GM12878 (cell line): Measurements from ENCODE around the gene ALOX12B. TPM values are rescaled to one million over a fixed set of nuclear protein-coding genes. Genes with fewer than 3 reads are reported as not detected.

Source experiments
- BCL11A ChIP-seq: IDR thresholded peaks from 2 replicates; pipeline ENCODE4 v1.6.1; 2011; ENCODE audit warnings: low read depth, low read length
- BRCA1 ChIP-seq: IDR thresholded peaks from 2 replicates; pipeline ENCODE4 v1.6.1; 2011; ENCODE audit warnings: low read depth, low read length, improper control_type of control experiment
- CEBPB ChIP-seq, 2 experiments: fragments of 150-350 bp in 1 of 2; IDR thresholded peaks; 2 replicates each; pipeline ENCODE4 v1.6.1; 2012 to 2014; ENCODE audit warnings: low read depth in 2 of 2, low read length in 2 of 2, borderline replicate concordance in 1 of 2, inconsistent platforms in 1 of 2
- CHD2 ChIP-seq: IDR thresholded peaks from 2 replicates; pipeline ENCODE4 v1.6.1; 2011; ENCODE audit warnings: low read depth, low read length, improper control_type of control experiment, borderline replicate concordance
- ESRRA ChIP-seq: IDR thresholded peaks from 2 replicates; pipeline ENCODE4 v1.6.1; 2012; ENCODE audit warnings: mild to moderate bottlenecking, low read length, improper control_type of control experiment
- FOS ChIP-seq: IDR thresholded peaks from 3 replicates; pipeline ENCODE4 v1.6.1; 2011; ENCODE audit warnings: borderline replicate concordance; ENCODE audit not compliant: insufficient read length; ENCODE audit errors: extremely low read depth
- FOXK2 ChIP-seq: fragments of 450-650 bp; IDR thresholded peaks from 2 replicates; pipeline ENCODE4 v1.6.1; 2017; ENCODE audit warnings: mild to moderate bottlenecking, moderate library complexity
- GATAD2B ChIP-seq: fragments of 450-650 bp; conservative IDR thresholded peaks from 2 replicates; pipeline ENCODE4 v1.6.1; 2017; ENCODE audit warnings: low read depth, mild to moderate bottlenecking, moderate library complexity
- HCFC1 ChIP-seq: fragments of 150-350 bp; IDR thresholded peaks from 2 replicates; pipeline ENCODE4 v1.6.1; 2014; ENCODE audit warnings: low read length
- IKZF1 ChIP-seq: fragments of 450-650 bp; conservative IDR thresholded peaks from 2 replicates; pipeline ENCODE4 v1.6.1; 2017; ENCODE audit warnings: antibody characterized with exemption, mild to moderate bottlenecking
- KAT2A ChIP-seq: conservative IDR thresholded peaks from 2 replicates; pipeline ENCODE4 v1.6.1; 2011; ENCODE audit warnings: low read depth, low read length; ENCODE audit not compliant: control insufficient read depth
- KDM1A ChIP-seq: fragments of 200-600 bp; sonication (generic); IDR thresholded peaks from 2 replicates; pipeline ENCODE4 v1.6.1; 2016; ENCODE audit warnings: borderline replicate concordance
- NFIC ChIP-seq: IDR thresholded peaks from 2 replicates; pipeline ENCODE4 v1.6.1; 2012; ENCODE audit warnings: low read depth, mild to moderate bottlenecking, inconsistent platforms, low read length, moderate library complexity
- NFYA ChIP-seq: IDR thresholded peaks from 2 replicates; pipeline ENCODE4 v1.6.1; 2011; ENCODE audit warnings: low read depth, mild to moderate bottlenecking, low read length, improper control_type of control experiment, borderline replicate concordance
- NR2C1 ChIP-seq: fragments of 450-650 bp; IDR thresholded peaks from 2 replicates; pipeline ENCODE4 v1.6.1; 2017; ENCODE audit warnings: antibody characterized with exemption, mild to moderate bottlenecking, moderate library complexity
- POLR2AphosphoS2 ChIP-seq: IDR thresholded peaks from 2 replicates; pipeline ENCODE4 v1.6.1; 2011; ENCODE audit warnings: low read depth, mild to moderate bottlenecking, low read length, improper control_type of control experiment, moderate library complexity
- RB1 ChIP-seq: fragments of 450-650 bp; formaldehyde crosslinking; IDR thresholded peaks from 2 replicates; pipeline ENCODE4 v1.6.1; 2017; ENCODE audit warnings: mild to moderate bottlenecking, borderline replicate concordance
- RELA ChIP-seq: fragments of 450-650 bp; IDR thresholded peaks from 2 replicates; pipeline ENCODE4 v1.8.0; 2014; ENCODE audit warnings: borderline replicate concordance; ENCODE audit not compliant: partially characterized antibody
- RUNX3 ChIP-seq: IDR thresholded peaks from 2 replicates; pipeline ENCODE4 v1.6.1; 2012; ENCODE audit warnings: low read length, inconsistent platforms
- SIX5 ChIP-seq: IDR thresholded peaks from 2 replicates; pipeline ENCODE4 v1.6.1; 2011; ENCODE audit warnings: mild to moderate bottlenecking, low read depth, low read length, moderate library complexity; ENCODE audit not compliant: severe bottlenecking
- SMARCA5 ChIP-seq: fragments of 450-650 bp; IDR thresholded peaks from 2 replicates; pipeline ENCODE4 v1.6.1; 2017; ENCODE audit warnings: mild to moderate bottlenecking
- SP1 ChIP-seq: IDR thresholded peaks from one replicate; pipeline ENCODE4 v1.6.1; 2011; ENCODE audit warnings: low read depth, low read length
- SPI1 ChIP-seq: IDR thresholded peaks from 2 replicates; pipeline ENCODE4 v1.6.1; 2011; ENCODE audit warnings: low read depth, mild to moderate bottlenecking, low read length, moderate library complexity, borderline replicate concordance; ENCODE audit not compliant: insufficient read depth
- SRF ChIP-seq, 2 experiments: IDR thresholded peaks; 2 replicates each; pipeline ENCODE4 v1.6.1; 2011; ENCODE audit warnings: low read depth in 2 of 2, low read length in 2 of 2, mild to moderate bottlenecking in 1 of 2, moderate library complexity in 1 of 2
- YY1 ChIP-seq: IDR thresholded peaks from 2 replicates; pipeline ENCODE4 v1.6.1; 2011; ENCODE audit warnings: low read depth, mild to moderate bottlenecking, low read length
- ZNF217 ChIP-seq: fragments of 450-650 bp; IDR thresholded peaks from 2 replicates; pipeline ENCODE4 v1.6.1; 2017; ENCODE audit warnings: antibody characterized with exemption, mild to moderate bottlenecking
- ZNF384 ChIP-seq: IDR thresholded peaks from 2 replicates; pipeline ENCODE4 v1.6.1; 2012; ENCODE audit warnings: low read depth, mild to moderate bottlenecking, low read length, improper control_type of control experiment, borderline replicate concordance
- polyA plus RNA-seq, 11 experiments: library from polyadenylated mRNA; depleted of rRNA in 4 of 11; unstranded in 6 of 11; stranded (reverse) in 5 of 11; fragments of >200 nt; fragmentation: Nextera tagmentation in 4 of 11; fragmentation: Illumina TruSeq in 1 of 11; extraction: Ambion mirVana in 4 of 11; extraction: Trizol in 1 of 11; gene quantifications; 1 replicate in 1 of 11; 2 replicates in 10 of 11; pipeline versions ENCODE4 v1.2.1 to v1.2.3, GENCODE V29; 2011 to 2016; ENCODE audit warnings: inconsistent platforms in 2 of 11, missing spikeins in 2 of 11, low read depth in 1 of 11
- total RNA-seq, 4 experiments: library from RNA; depleted of rRNA in 3 of 4; stranded (reverse); fragments of >200 nt in 3 of 4; fragmentation: Illumina TruSeq in 1 of 4; extraction: Trizol in 1 of 4; gene quantifications; 2 replicates each; pipeline versions ENCODE4 v1.2.1 to v1.2.3, GENCODE V29; 2013 to 2021
- TF ChIP-seq, protein P1 (sequence below): fragments of 450-650 bp; IDR thresholded peaks from 2 replicates; pipeline ENCODE4 v1.6.1; 2017; ENCODE audit warnings: mild to moderate bottlenecking, moderate library complexity
- TF ChIP-seq, protein P2 (sequence below): IDR thresholded peaks from 2 replicates; pipeline ENCODE4 v1.6.1; 2011; ENCODE audit warnings: low read depth, low read length, improper control_type of control experiment, borderline replicate concordance

The ALOX12B gene
- total and polyA plus RNA-seq, 10 of the 15 experiments (the other 5 are each of a cell fraction or from before 2014, with no cell fraction given): 0.17 to 0.54 TPM; not detected in 8

DNA sequence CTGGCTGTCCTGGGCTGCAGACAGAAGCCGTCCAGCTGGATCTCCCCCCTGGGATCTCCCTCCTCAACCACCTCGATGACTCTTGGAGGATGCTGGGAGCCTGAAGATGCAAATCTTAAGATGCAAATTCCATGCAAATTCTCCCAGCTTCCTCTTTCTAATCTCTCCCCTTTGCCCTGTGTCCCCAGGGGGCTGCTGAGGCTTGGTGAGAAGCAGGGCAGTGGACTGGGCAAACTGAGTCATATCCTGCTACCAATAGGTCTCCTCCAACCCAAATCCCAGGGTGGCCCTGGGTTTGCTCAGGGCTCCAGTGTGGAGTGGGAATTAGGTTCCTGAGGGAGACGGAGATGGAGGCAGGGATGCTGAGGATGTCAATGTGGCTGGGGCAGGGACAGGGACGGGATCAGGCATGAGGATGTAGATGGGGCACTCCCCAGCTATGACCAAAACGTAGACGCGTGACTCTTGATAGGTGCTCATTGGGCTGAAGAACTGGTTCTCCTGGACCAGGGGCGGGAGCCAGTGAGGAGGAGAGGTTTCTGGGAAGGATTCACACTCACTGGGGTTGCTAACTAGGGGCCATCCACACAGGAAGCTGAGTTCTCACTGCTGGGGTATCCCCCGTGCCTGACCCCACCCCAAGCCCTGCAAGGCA, 3.6 kb upstream of the ALOX12B start (continued):
- no peak for TF ChIP-seq SP1
- TF ChIP-seq NFIC: no peak
- no peak for TF ChIP-seq BRCA1
- TF ChIP-seq RELA: peak; percentile 31
- no peak for TF ChIP-seq ESRRA
- TF ChIP-seq POLR2AphosphoS2: no peak
- no peak for TF ChIP-seq GATAD2B
- TF ChIP-seq, protein P1, sequence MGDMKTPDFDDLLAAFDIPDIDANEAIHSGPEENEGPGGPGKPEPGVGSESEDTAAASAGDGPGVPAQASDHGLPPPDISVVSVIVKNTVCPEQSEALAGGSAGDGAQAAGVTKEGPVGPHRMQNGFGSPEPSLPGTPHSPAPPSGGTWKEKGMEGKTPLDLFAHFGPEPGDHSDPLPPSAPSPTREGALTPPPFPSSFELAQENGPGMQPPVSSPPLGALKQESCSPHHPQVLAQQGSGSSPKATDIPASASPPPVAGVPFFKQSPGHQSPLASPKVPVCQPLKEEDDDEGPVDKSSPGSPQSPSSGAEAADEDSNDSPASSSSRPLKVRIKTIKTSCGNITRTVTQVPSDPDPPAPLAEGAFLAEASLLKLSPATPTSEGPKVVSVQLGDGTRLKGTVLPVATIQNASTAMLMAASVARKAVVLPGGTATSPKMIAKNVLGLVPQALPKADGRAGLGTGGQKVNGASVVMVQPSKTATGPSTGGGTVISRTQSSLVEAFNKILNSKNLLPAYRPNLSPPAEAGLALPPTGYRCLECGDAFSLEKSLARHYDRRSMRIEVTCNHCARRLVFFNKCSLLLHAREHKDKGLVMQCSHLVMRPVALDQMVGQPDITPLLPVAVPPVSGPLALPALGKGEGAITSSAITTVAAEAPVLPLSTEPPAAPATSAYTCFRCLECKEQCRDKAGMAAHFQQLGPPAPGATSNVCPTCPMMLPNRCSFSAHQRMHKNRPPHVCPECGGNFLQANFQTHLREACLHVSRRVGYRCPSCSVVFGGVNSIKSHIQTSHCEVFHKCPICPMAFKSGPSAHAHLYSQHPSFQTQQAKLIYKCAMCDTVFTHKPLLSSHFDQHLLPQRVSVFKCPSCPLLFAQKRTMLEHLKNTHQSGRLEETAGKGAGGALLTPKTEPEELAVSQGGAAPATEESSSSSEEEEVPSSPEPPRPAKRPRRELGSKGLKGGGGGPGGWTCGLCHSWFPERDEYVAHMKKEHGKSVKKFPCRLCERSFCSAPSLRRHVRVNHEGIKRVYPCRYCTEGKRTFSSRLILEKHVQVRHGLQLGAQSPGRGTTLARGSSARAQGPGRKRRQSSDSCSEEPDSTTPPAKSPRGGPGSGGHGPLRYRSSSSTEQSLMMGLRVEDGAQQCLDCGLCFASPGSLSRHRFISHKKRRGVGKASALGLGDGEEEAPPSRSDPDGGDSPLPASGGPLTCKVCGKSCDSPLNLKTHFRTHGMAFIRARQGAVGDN: no peak
- TF ChIP-seq RUNX3: no peak
- TF ChIP-seq CEBPB (IDR thresholded peaks at IDR 0.05; ENCODE audit: borderline replicate concordance in 1 of 2, low read depth in 2 of 2, low read length in 2 of 2): no peak
- TF ChIP-seq SPI1: peak; percentile 84
- TF ChIP-seq SRF (IDR thresholded peaks at IDR 0.05; ENCODE audit: low read depth in 2 of 2, low read length in 2 of 2): no peak
- TF ChIP-seq, protein P2, sequence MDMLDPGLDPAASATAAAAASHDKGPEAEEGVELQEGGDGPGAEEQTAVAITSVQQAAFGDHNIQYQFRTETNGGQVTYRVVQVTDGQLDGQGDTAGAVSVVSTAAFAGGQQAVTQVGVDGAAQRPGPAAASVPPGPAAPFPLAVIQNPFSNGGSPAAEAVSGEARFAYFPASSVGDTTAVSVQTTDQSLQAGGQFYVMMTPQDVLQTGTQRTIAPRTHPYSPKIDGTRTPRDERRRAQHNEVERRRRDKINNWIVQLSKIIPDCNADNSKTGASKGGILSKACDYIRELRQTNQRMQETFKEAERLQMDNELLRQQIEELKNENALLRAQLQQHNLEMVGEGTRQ: no peak
- no peak for TF ChIP-seq CHD2
- TF ChIP-seq SMARCA5: 0 out of 2 replicates have a peak, but pooled peaks have one; percentile 22
- no peak for TF ChIP-seq RB1
- TF ChIP-seq NFYA: no peak
- no peak for TF ChIP-seq ZNF217
- TF ChIP-seq HCFC1: no peak
- TF ChIP-seq KAT2A: no peak
- TF ChIP-seq IKZF1: peak; percentile 81
- no peak for TF ChIP-seq SIX5
- no peak for TF ChIP-seq FOXK2
- TF ChIP-seq ZNF384: no peak
- no peak for TF ChIP-seq KDM1A
- no peak for TF ChIP-seq BCL11A
- no peak for TF ChIP-seq FOS
- TF ChIP-seq NR2C1: no peak
- no peak for TF ChIP-seq YY1
